Measurements from ENCODE around the gene SP140L. TPM values are rescaled to one million over a fixed set of nuclear protein-coding genes. Genes with fewer than 3 reads are reported as not detected.

The SP140L gene
- total RNA-seq, 2 experiments from 2014 or later, result 36.3 to 38.8 TPM

DNA sequence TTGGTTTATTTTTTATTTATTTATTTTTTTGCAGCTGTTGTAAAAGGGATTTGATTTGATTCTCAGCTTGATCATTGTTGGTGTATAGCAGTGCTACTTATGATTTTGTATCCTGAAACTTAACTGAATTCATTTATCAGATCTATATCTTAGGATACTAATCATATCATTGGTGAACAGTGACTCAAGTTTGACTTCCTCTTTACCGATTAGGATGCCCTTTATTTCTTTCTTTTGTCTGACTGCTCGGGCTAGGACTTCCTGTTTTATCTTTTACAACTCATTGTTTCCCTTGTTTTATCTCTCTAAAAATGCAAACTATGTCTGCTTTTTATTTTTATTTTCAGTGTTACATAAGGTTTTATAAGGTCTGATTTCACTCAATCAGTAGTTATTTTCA is 112.6 kb downstream of the SP140L start:
- peak overlapping the region; percentile 95 for H3K27ac Mint-ChIP-seq

DNA sequence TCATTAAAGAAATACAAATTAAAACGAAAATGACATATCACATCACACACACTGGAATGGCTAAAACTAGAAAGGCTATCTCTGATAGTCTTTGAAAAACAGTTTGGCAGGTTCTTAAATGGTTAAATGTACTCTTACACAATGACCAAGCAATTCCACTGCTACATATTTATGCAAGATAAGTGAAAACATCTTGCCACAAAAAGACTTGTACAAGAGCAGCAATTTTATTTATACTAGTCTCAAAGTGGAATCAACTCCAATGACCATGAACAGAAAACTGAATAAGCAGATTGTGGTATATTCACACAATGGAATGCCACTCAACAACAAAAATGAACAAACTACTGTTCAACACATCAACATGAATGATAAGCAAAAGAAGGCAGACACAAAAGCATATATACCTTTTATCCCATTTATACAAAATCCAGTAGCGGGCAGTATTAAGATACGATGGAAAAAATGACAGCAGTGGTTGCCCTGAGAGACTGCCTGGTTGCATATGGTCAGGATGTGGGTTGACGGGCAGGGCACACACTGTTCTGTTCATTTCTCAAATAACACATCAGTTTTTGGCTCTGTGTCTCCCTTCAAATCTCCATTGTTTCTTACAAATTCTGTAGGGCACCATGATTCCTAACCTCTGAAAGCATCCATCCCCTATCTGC is 114.4 kb downstream of the SP140L start:
- Mint-ChIP-seq H3K9me3 (peaks cover 6% of the 10 kb centered on the region), H3K27me3 (no peaks in the 10 kb centered on the region), H3K36me3 (peaks cover 63% of the 10 kb centered on the region), H3K4me3 (peak overlapping the region; percentile 46), H3K27ac (peak overlapping the region; percentile 90), H3K4me1 (peaks cover 51% of the 10 kb centered on the region)
- DNase-seq, result peak; percentile 60

More for the DNA sequence above, 112.6 kb downstream of the SP140L start:
- Mint-ChIP-seq H3K4me1 (peaks cover 54% of the 10 kb centered on the region), H3K27me3 (no peaks in the 10 kb centered on the region), H3K36me3 (peaks cover 64% of the 10 kb centered on the region), H3K9me3 (peaks cover 11% of the 10 kb centered on the region), H3K4me3 (peak overlapping the region; percentile 78)
- DNase-seq, result no peak

DNA sequence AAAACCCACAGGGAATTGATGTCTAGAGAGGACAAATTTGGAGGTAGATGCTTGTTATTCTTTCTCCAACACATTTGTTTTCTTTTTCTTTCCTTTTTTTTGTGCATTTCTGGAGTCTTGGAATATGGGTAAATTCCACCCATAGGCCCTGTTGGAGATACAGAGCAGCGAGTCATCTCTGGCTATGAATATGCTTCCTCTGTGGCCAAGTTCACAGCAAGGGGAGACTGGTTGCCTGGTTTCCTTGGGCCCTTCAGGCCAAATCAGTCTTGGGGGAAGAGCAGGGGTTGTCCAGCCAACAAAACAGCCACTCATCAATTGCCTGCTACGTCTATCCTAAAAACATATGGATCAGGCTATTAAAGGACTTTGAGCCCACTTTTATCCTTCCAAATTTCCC is 116.5 kb downstream of the SP140L start:
- Mint-ChIP-seq H3K27ac (peak overlapping the region; percentile 26), H3K4me1 (peaks cover 72% of the 10 kb centered on the region), H3K27me3 (no peaks in the 10 kb centered on the region), H3K36me3 (peaks cover 69% of the 10 kb centered on the region), H3K4me3 (no peak overlapping the region), H3K9me3 (peaks cover 4% of the 10 kb centered on the region)
- no peak for DNase-seq

DNA sequence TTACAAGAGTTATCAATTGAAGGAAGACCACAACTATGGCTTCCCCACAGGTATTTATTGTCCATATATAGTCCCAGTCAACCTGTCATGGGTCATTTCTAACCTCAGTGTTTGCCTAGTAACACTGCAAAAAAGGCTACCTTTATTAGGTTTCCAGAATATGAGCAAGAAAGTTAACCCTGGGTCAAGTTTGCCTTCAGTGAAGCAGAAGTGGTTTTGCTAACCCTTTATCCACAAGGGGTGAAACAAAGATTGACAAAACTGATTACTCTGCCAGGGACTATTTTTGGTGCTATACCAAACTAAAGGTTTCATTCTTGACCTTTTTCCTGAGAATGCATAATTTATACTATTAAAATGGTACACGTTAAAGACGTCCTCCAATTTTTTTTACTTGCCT is 117.8 kb downstream of the SP140L start:
- Mint-ChIP-seq H3K27ac (no peak overlapping the region), H3K4me3 (no peak overlapping the region), H3K9me3 (no peaks in the 10 kb centered on the region), H3K27me3 (no peaks in the 10 kb centered on the region), H3K4me1 (peaks cover 69% of the 10 kb centered on the region), H3K36me3 (peaks cover 70% of the 10 kb centered on the region)
- no peak for DNase-seq

DNA sequence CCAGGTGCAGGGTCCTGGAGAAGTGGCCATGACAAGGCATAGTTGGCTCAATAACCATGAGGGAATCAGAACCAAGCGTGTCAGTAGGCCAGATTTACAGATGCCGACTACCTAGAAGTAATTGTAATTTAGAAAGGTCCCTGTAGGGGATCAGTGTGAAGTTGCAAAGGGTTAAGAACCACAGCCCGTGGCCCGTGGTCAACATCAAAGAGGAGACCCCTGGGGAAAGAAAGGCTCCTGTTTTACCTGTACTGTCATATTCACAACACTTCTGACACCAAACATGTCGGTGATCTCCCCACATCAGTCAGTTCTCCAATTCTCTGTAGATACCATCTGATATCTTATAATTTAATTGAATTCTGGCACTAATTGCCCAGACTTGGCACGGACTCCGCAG is 120.0 kb downstream of the SP140L start:
- peaks cover 77% of the 10 kb centered on the region for H3K36me3 Mint-ChIP-seq
- H3K9me3 Mint-ChIP-seq, result no peaks in the 10 kb centered on the region
- peak overlapping the region; percentile 97 for H3K27ac Mint-ChIP-seq
- no peaks in the 10 kb centered on the region for H3K27me3 Mint-ChIP-seq
- peaks cover 54% of the 10 kb centered on the region for H3K4me1 Mint-ChIP-seq
- peak; percentile 42 for DNase-seq
- H3K4me3 Mint-ChIP-seq, result no peak overlapping the region

DNA sequence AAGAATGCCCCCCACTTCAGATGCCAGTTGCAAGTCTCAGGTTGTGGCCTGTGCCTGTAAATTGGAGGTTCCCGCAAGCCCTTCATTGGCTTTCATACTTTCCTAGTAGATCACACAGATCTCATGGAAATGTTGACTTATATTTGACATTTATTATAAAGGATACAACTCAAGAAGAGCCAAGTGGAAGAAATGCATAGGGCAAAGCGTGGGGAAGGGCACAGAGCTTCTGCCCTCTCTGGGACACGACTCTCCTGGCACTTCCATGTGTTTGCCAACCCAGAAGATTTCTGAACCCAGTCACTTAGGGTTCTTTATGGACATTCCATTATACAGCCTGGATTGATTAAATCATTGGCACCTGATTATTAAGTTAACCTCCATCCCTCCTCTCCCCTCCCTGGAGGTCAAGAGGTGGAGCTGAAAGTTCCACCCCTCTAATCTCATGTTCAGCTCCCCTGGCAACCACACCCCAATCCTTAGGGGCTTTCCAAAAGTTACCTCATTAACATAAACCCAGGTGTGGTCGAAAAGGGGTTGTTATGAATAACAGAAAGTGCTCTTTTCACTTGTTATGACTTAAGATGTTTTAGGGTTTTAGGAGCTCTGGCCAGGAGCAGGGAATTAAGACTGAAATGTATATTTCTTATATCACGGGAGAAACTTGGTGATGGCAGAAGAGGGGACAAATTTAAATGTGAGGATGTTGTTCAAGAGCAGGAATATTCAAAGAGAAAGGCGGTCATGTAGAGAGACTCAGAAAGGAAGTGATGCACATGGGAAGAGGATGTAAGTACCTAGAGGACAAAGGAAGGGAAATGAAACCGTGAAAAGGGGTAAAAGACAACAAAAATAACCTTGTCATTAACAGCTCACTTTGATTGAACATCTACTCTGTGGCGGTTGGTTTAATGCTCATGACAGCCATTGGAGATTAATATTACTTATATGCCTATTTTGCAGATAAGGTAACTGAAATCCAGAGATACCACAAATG is 120.8 kb downstream of the SP140L start:
- Mint-ChIP-seq H3K9me3 (peaks cover 2% of the 10 kb centered on the region), H3K27me3 (no peaks in the 10 kb centered on the region), H3K4me1 (peaks cover 48% of the 10 kb centered on the region), H3K4me3 (peak overlapping the region; percentile 75), H3K36me3 (peaks cover 80% of the 10 kb centered on the region), H3K27ac (peak overlapping the region; percentile 97)
- peak; percentile 52 for DNase-seq

DNA sequence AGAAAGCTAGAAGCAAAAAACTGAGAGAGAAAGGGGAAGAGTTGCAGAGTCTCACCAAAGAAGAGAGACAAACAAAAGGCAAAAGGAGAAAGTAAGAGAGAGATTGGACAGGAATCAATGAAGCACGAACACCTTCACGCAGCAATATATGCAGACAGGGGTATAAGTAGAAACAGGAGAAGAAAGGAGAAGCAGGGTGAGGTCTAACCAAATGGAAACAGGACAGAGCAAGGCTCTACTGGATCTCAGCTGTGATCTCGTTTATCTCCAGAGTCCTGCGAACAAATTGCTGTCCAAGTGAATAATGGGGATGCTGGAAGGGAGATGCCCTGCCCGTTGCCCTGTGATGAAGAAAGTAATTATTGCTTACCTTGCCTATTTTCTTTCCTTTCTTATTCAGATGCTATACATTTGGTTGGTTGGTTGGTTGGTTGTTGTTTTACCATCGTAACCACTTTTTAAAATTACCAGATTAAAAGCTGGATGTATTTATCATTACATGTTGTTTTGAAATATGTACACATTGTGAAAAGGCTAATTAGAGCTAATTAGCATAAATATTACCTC is 123.0 kb downstream of the SP140L start:
- peaks cover 8% of the 10 kb centered on the region for H3K9me3 Mint-ChIP-seq
- peak overlapping the region; percentile 1 for H3K27ac Mint-ChIP-seq
- peaks cover 53% of the 10 kb centered on the region for H3K4me1 Mint-ChIP-seq
- no peak overlapping the region for H3K4me3 Mint-ChIP-seq
- H3K27me3 Mint-ChIP-seq, result no peaks in the 10 kb centered on the region
- DNase-seq, result no peak
- peaks cover 87% of the 10 kb centered on the region for H3K36me3 Mint-ChIP-seq

DNA sequence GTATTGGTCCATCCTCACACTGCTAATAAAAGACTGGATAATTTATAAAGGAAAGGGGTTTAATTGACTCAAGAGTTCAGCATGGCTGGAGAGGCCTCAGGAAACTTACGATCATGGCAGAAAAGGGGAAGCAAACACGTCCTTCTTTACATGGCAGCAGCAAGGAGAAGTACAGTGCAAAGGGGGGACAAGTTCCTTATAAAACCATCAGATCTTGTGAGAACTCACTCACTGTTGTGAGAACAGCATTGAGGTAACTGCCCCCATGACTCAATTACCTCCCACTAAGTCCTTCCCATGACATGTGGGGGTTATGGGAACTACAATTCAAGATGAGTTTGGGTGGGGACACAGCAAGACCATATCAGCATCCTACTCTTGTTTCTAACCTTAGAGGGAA is 126.0 kb downstream of the SP140L start:
- peaks cover 52% of the 10 kb centered on the region for H3K4me1 Mint-ChIP-seq
- no peak for DNase-seq
- no peak overlapping the region for H3K27ac Mint-ChIP-seq
- no peak overlapping the region for H3K4me3 Mint-ChIP-seq
- H3K36me3 Mint-ChIP-seq, result peaks cover 88% of the 10 kb centered on the region
- no peaks in the 10 kb centered on the region for H3K27me3 Mint-ChIP-seq
- H3K9me3 Mint-ChIP-seq, result peaks cover 18% of the 10 kb centered on the region

Other genes with a start within 250 kb of the SP140L start
- 10 to 100 TPM; 81.8 to 87.6 TPM for gene SP110, start 107.2 kb upstream of the SP140L start, total RNA-seq
- 10 to 100 TPM; 42.7 to 46.8 TPM for gene SP140, start 101.5 kb upstream of the SP140L start, total RNA-seq
- 100 to 1,000 TPM; 108 to 112 TPM for gene SP100, start 89.0 kb downstream of the SP140L start, total RNA-seq